ENCODE measurements around the gene PADI3. TPM values are rescaled to one million over a fixed set of nuclear protein-coding genes. Genes with fewer than 3 reads are reported as not detected.

The PADI3 gene
- total and polyA plus RNA-seq, 2 of the 8 experiments (the other 6 are each of a cell fraction or from before 2014, with no cell fraction given): 0.37 to 0.94 TPM

DNA sequence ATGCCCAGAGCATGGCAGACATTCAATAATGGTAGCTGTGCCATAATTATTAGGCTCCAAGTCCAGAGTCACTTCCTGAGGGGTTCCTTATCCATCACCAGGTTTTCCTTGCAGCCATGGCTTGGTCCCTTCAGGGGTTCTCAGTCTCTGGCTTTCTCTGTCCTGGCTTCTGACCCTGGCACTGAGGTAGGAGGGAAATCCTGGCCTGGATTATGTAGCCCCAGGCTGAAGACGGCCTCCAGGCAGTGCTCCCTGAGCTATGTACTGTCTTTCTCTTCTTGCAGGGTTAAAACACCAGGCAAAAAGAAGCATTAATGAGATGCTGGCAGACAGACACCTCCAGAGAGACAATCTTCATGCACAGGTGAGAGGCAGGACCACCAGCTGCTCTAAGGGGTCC, 9.5 kb upstream of the PADI3 start (continued):
- peak; percentile 74; the same call in 1 of the 2 replicates for TF ChIP-seq YY1 (IDR thresholded peaks at IDR 0.05; ENCODE audit: low read depth, low read length)
- no peak for TF ChIP-seq SIN3A (conservative IDR thresholded peaks at IDR 0.05 in 1 of 2, IDR thresholded peaks at IDR 0.05 in 1 of 2; ENCODE audit: low read depth in 1 of 2, low read length in 2 of 2)
- TF ChIP-seq TBP (IDR thresholded peaks at IDR 0.05; ENCODE audit: low read depth, low read length): no peak
- TF ChIP-seq BRCA1 (IDR thresholded peaks at IDR 0.05; ENCODE audit: low read depth, low read length): no peak
- TF ChIP-seq ZNF274 (IDR thresholded peaks at IDR 0.05; ENCODE audit: borderline replicate concordance, extremely low read depth, low read length): no peak
- no peak for TF ChIP-seq ASH2L (IDR thresholded peaks at IDR 0.05; ENCODE audit: low read length)
- no peak for TF ChIP-seq TAF1 (IDR thresholded peaks at IDR 0.05; ENCODE audit: low read depth, low read length)
- no peak for TF ChIP-seq TAF7 (optimal IDR thresholded peaks at IDR 0.05; ENCODE audit: borderline replicate concordance, low read depth, low read length)
- TF ChIP-seq RXRA (IDR thresholded peaks at IDR 0.05; ENCODE audit: insufficient read depth, low read depth, low read length): no peak
- no peak for TF ChIP-seq CBX8 (IDR thresholded peaks at IDR 0.05; ENCODE audit: borderline replicate concordance, low read depth, low read length)
- TF ChIP-seq POLR2AphosphoS5 (IDR thresholded peaks at IDR 0.05; ENCODE audit: low read depth, low read length): no peak
- TF ChIP-seq EP300 (IDR thresholded peaks at IDR 0.05; ENCODE audit: borderline replicate concordance in 1 of 2, low read depth in 2 of 2, low read length in 2 of 2): no peak
- TF ChIP-seq RBBP5 (IDR thresholded peaks at IDR 0.05; ENCODE audit: borderline replicate concordance, low read depth, low read length): no peak
- peak; percentile 45; the same call in 1 of the 2 replicates for TF ChIP-seq GABPA (IDR thresholded peaks at IDR 0.05; ENCODE audit: borderline replicate concordance, insufficient read depth, low read length)
- no peak for TF ChIP-seq CTBP2 (IDR thresholded peaks at IDR 0.05; ENCODE audit: borderline replicate concordance, insufficient read depth, insufficient read length, low read length)
- no peak for TF ChIP-seq CREB1 (IDR thresholded peaks at IDR 0.05)
- TF ChIP-seq SRF (IDR thresholded peaks at IDR 0.05; ENCODE audit: low read depth, low read length): no peak
- no peak for TF ChIP-seq MAFK (IDR thresholded peaks at IDR 0.05; ENCODE audit: low read depth, low read length)
- TF ChIP-seq, protein P1, sequence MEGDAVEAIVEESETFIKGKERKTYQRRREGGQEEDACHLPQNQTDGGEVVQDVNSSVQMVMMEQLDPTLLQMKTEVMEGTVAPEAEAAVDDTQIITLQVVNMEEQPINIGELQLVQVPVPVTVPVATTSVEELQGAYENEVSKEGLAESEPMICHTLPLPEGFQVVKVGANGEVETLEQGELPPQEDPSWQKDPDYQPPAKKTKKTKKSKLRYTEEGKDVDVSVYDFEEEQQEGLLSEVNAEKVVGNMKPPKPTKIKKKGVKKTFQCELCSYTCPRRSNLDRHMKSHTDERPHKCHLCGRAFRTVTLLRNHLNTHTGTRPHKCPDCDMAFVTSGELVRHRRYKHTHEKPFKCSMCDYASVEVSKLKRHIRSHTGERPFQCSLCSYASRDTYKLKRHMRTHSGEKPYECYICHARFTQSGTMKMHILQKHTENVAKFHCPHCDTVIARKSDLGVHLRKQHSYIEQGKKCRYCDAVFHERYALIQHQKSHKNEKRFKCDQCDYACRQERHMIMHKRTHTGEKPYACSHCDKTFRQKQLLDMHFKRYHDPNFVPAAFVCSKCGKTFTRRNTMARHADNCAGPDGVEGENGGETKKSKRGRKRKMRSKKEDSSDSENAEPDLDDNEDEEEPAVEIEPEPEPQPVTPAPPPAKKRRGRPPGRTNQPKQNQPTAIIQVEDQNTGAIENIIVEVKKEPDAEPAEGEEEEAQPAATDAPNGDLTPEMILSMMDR (IDR thresholded peaks at IDR 0.05; ENCODE audit: control extremely low read depth in 1 of 3, insufficient read depth in 1 of 3, low read depth in 1 of 3, low read length in 3 of 3): no peak
- no peak for TF ChIP-seq CBX5 (IDR thresholded peaks at IDR 0.05; ENCODE audit: low read depth, low read length)

Data from H1 (cell line).